Neural progenitor cell (in vitro differentiated cells): ENCODE measurements around the gene MLYCD. TPM values are rescaled to one million over a fixed set of nuclear protein-coding genes. Genes with fewer than 3 reads are reported as not detected.
A peak's percentile ranks its signal among the peaks of the same experiment; 100 is the strongest.
"Not testable (repeated sequence)": the region's sequence is repeated elsewhere in the genome, so short reads cannot be mapped to it uniquely, and the experiment has no call there.

Experiments
- DNase-seq: peaks from one replicate; pipeline ENCODE4 v3.0.0-alpha.2; 2016; ENCODE audit warnings: low spot score
- H2AFZ ChIP-seq: fragments of 200-600 bp; sonication (generic); replicated peaks from 2 replicates; pipeline ENCODE4 v1.6.1; 2016; ENCODE audit warnings: antibody characterized with exemption
- H3F3A ChIP-seq: fragments of 200-600 bp; sonication (generic); 2 replicates; pipeline ENCODE4 v1.6.1; 2016; ENCODE audit warnings: antibody characterized with exemption, low read depth
- H3K27ac ChIP-seq: fragments of 200-600 bp; sonication (generic); 2 replicates; pipeline ENCODE4 v1.5.1; 2016; ENCODE audit warnings: mild to moderate bottlenecking
- H3K27me3 ChIP-seq: fragments of 200-600 bp; sonication (generic); 2 replicates; pipeline ENCODE4 v1.6.1; 2016; ENCODE audit warnings: mild to moderate bottlenecking, moderate library complexity
- H3K36me3 ChIP-seq: fragments of 200-600 bp; sonication (generic); 2 replicates; pipeline ENCODE4 v1.5.1; 2016
- H3K4me1 ChIP-seq: fragments of 200-600 bp; sonication (generic); 2 replicates; pipeline ENCODE4 v1.6.1; 2016; ENCODE audit warnings: mixed run types
- H3K4me2 ChIP-seq: fragments of 200-600 bp; sonication (generic); 2 replicates; pipeline ENCODE4 v1.6.1; 2016
- H3K4me3 ChIP-seq: fragments of 200-600 bp; sonication (generic); 2 replicates; pipeline ENCODE4 v1.5.1; 2016
- H3K79me2 ChIP-seq: fragments of 200-600 bp; sonication (generic); 2 replicates; pipeline ENCODE4 v1.6.1; 2016; ENCODE audit warnings: low read depth
- H3K9ac ChIP-seq: fragments of 200-600 bp; sonication (generic); 2 replicates; pipeline ENCODE4 v1.6.1; 2016
- H3K9me3 ChIP-seq: fragments of 200-600 bp; sonication (generic); 2 replicates; pipeline ENCODE4 v1.5.1; 2016; ENCODE audit warnings: low read depth
- H4K20me1 ChIP-seq: fragments of 200-600 bp; sonication (generic); 2 replicates; pipeline ENCODE4 v1.6.1; 2016; ENCODE audit warnings: low read depth
- H3K27ac Mint-ChIP-seq: 3 replicates; pipeline ENCODE4 v1.8.0; 2021; ENCODE audit warnings: mixed read lengths
- H3K27me3 Mint-ChIP-seq: 2 replicates; pipeline ENCODE4 v1.8.0; 2022; ENCODE audit warnings: low read depth, mild to moderate bottlenecking, inconsistent platforms, moderate library complexity, mixed read lengths; ENCODE audit not compliant: insufficient read depth
- H3K36me3 Mint-ChIP-seq: 3 replicates; pipeline ENCODE4 v1.8.0; 2021; ENCODE audit warnings: mixed read lengths
- H3K4me1 Mint-ChIP-seq: 3 replicates; pipeline ENCODE4 v1.8.0; 2021; ENCODE audit warnings: mixed read lengths
- H3K4me3 Mint-ChIP-seq: 3 replicates; pipeline ENCODE4 v1.8.0; 2021; ENCODE audit warnings: mild to moderate bottlenecking, moderate library complexity, mixed read lengths
- H3K9me3 Mint-ChIP-seq: 3 replicates; pipeline ENCODE4 v1.8.0; 2020; ENCODE audit warnings: mixed read lengths
- CTCF ChIP-seq: fragments of 200-600 bp; sonication (generic); IDR thresholded peaks from 2 replicates; pipeline ENCODE4 v1.5.1; 2017; ENCODE audit warnings: antibody characterized with exemption, mild to moderate bottlenecking
- EZH2 ChIP-seq: fragments of 200-600 bp; sonication (generic); IDR thresholded peaks from 2 replicates; pipeline ENCODE4 v1.6.1; 2017; ENCODE audit warnings: antibody characterized with exemption, mild to moderate bottlenecking, moderate library complexity
- EZH2phosphoT487 ChIP-seq: fragments of 200-600 bp; sonication (generic); IDR thresholded peaks from 2 replicates; pipeline ENCODE4 v1.6.1; 2017; ENCODE audit warnings: antibody characterized with exemption
- total RNA-seq: library from RNA; depleted of rRNA; stranded (reverse); fragments of >200 nt; gene quantifications from 2 replicates; pipeline ENCODE4 v1.2.3, GENCODE V29; 2015; ENCODE audit warnings: low replicate concordance

Gene MLYCD
- total RNA-seq, 1 donor from 2014 or later = 2.5 TPM

- H3K9me3 Mint-ChIP-seq = peaks cover 7% of the 10 kb centered on the region
- no peak for TF ChIP-seq EZH2phosphoT487
- TF ChIP-seq EZH2 = no peak
- TF ChIP-seq CTCF = no peak
- peaks cover 7% of the 10 kb centered on the region for H3K27me3 Mint-ChIP-seq
Observed at GRCh38 chr16:83948914-83949723, 50.2 kb downstream of the MLYCD start.

GRCh38 chr16:83949724-83950001 is 50.7 kb downstream of the MLYCD start:
- H3K4me1 ChIP-seq = peaks cover 10% of the 10 kb centered on the region
- H3K4me3 ChIP-seq = no peak overlapping the region
- H3K36me3 ChIP-seq = no peaks in the 10 kb centered on the region
- no peak overlapping the region for H3K27ac ChIP-seq
- H3K4me3 Mint-ChIP-seq = no peak overlapping the region
- no peaks in the 10 kb centered on the region for H3K9me3 ChIP-seq
- peaks cover 7% of the 10 kb centered on the region for H3K9me3 Mint-ChIP-seq
- no peak overlapping the region for H3K27ac Mint-ChIP-seq
- H3K27me3 ChIP-seq = peaks cover 20% of the 10 kb centered on the region
- TF ChIP-seq EZH2phosphoT487 = no peak
- no peak overlapping the region for H3K9ac ChIP-seq
- peaks cover 12% of the 10 kb centered on the region for H3K4me1 Mint-ChIP-seq
- H2AFZ ChIP-seq = no peak overlapping the region
- H3K4me2 ChIP-seq = no peak overlapping the region
- H3F3A ChIP-seq = peaks cover 11% of the 10 kb centered on the region
- no peak for DNase-seq
- peaks cover 7% of the 10 kb centered on the region for H3K27me3 Mint-ChIP-seq
- H3K79me2 ChIP-seq = no peaks in the 10 kb centered on the region
- no peaks in the 10 kb centered on the region for H3K36me3 Mint-ChIP-seq
- no peaks in the 10 kb centered on the region for H4K20me1 ChIP-seq

More at GRCh38 chr16:83948914-83949723, 50.2 kb downstream of the MLYCD start:
- Mint-ChIP-seq H3K36me3 (no peaks in the 10 kb centered on the region), H3K27ac (peak overlapping the region; percentile 57), H3K4me1 (peaks cover 6% of the 10 kb centered on the region), H3K4me3 (no peak overlapping the region)
- no peak overlapping the region for H3K4me2 ChIP-seq
- peaks cover 7% of the 10 kb centered on the region for H3K4me1 ChIP-seq
- DNase-seq = no peak
- H2AFZ ChIP-seq = no peak overlapping the region
- no peaks in the 10 kb centered on the region for H4K20me1 ChIP-seq
- no peaks in the 10 kb centered on the region for H3K36me3 ChIP-seq
- H3K27ac ChIP-seq = no peak overlapping the region
- no peaks in the 10 kb centered on the region for H3K79me2 ChIP-seq
- H3F3A ChIP-seq = peaks cover 11% of the 10 kb centered on the region
- peaks cover 14% of the 10 kb centered on the region for H3K27me3 ChIP-seq
- no peak overlapping the region for H3K4me3 ChIP-seq
- H3K9ac ChIP-seq = no peak overlapping the region
- H3K9me3 ChIP-seq = no peaks in the 10 kb centered on the region

GRCh38 chr16:83950862-83951399 is 52.0 kb downstream of the MLYCD start:
- DNase-seq = peak; percentile 24

GRCh38 chr16:83951544-83951943 is 52.6 kb downstream of the MLYCD start:
- Histone ChIP-seq H3K36me3 (no peaks in the 10 kb centered on the region), H3F3A (peaks cover 11% of the 10 kb centered on the region), H3K27ac (no peak overlapping the region), H3K4me1 (peaks cover 10% of the 10 kb centered on the region), H3K27me3 (peaks cover 20% of the 10 kb centered on the region), H3K4me3 (no peak overlapping the region), H3K79me2 (no peaks in the 10 kb centered on the region), H2AFZ (no peak overlapping the region), H3K9ac (no peak overlapping the region), H3K4me2 (no peak overlapping the region), H4K20me1 (no peaks in the 10 kb centered on the region), H3K9me3 (no peaks in the 10 kb centered on the region)
- Mint-ChIP-seq H3K36me3 (no peaks in the 10 kb centered on the region), H3K27ac (no peak overlapping the region), H3K9me3 (peaks cover 7% of the 10 kb centered on the region), H3K27me3 (peaks cover 8% of the 10 kb centered on the region), H3K4me3 (no peak overlapping the region), H3K4me1 (peaks cover 13% of the 10 kb centered on the region)
- TF ChIP-seq EZH2 (no peak), EZH2phosphoT487 (no peak)
- no peak for DNase-seq

More at GRCh38 chr16:83950862-83951399, 52.0 kb downstream of the MLYCD start:
- not testable (repeated sequence) for H3K4me3 Mint-ChIP-seq, H4K20me1 ChIP-seq, H3K27me3 Mint-ChIP-seq, H3K79me2 ChIP-seq, H3K4me3 ChIP-seq, H3K9me3 Mint-ChIP-seq, H3K27ac Mint-ChIP-seq, H3K27ac ChIP-seq, H3K9me3 ChIP-seq, H3K4me2 ChIP-seq, H3K36me3 ChIP-seq, H2AFZ ChIP-seq, H3K9ac ChIP-seq, H3K36me3 Mint-ChIP-seq
- Histone ChIP-seq H3F3A (peaks cover 11% of the 10 kb centered on the region), H3K4me1 (peaks cover 10% of the 10 kb centered on the region), H3K27me3 (peaks cover 20% of the 10 kb centered on the region)
- H3K4me1 Mint-ChIP-seq = peaks cover 13% of the 10 kb centered on the region
